ENCODE measurements around the gene DDO.

GRCh38 chr6:110368284-110368683 is 47.1 kb downstream of the DDO start:
- TF ChIP-seq POLR2AphosphoS5 (IDR thresholded peaks at IDR 0.05; ENCODE audit: borderline replicate concordance, low read depth, low read length) (no peak), EZH2 (IDR thresholded peaks at IDR 0.05) (no peak)
